NCI-H1105 (cell line): ENCODE data around the gene COMMD8.
A peak's percentile ranks its signal among the peaks of the same experiment; 100 is the strongest.

ENCODE experiments used
- DNase-seq: peaks from one replicate; lab custom pipeline; 2025; lab: John Stamatoyannopoulos, UW

Gene COMMD8

DNA sequence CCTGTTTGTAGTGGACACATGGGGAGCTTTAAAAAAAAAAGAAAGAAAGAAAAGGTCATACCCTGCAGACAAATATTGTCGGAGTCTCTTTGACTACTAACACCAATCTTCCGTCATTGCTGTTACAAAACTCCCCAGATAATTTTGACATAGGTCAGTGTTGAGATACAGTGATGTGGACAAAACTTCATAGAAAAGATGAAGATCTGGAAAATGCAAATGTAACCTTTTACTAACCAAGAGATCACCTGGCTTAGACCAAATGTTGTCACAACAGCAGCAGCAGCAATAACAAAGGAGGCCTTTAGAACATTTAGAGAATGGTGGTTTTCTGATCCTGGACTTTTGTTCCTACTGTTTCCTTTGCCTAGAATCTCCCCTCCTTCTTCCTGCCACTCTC, 8.1 kb upstream of the COMMD8 start:
- no peak for DNase-seq

DNA sequence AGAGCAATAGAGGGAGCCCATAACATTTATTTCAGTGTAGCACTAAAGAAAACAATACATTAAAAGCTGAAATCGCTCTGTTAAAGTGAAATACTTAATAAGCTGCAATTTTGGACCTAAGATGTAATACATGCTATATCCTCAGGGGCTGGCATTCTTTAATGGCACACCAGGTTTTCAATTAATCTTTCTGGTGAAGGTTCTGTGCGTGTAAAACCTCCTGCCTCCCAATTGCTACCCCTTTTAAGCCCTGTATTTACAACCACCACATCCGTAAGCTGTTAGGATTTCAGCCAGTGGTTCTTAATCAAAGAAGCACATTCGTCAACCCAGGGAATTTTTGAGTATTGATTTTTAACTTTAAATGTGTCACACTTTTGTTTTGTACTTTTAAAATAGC, 7.6 kb upstream of the COMMD8 start:
- no peak for DNase-seq

DNA sequence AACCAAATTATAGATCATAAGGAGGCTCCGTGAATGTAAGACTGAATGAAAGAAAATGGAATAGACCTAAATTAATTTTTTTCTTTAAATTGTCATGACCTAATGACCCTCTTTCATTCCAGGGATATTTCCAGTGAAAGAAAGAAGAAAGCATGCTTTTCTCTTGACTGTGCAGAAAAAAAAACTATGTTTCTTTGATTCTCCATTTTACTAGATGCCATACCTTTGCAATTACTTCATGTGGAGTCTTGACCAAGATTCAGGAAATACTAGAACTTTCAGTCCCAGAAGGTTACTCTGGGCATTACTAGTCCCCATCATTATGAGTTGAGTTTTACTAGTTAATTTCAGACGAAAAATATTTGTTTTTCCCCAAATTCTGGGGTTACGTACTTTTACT, 6.4 kb upstream of the COMMD8 start:
- DNase-seq, result no peak

DNA sequence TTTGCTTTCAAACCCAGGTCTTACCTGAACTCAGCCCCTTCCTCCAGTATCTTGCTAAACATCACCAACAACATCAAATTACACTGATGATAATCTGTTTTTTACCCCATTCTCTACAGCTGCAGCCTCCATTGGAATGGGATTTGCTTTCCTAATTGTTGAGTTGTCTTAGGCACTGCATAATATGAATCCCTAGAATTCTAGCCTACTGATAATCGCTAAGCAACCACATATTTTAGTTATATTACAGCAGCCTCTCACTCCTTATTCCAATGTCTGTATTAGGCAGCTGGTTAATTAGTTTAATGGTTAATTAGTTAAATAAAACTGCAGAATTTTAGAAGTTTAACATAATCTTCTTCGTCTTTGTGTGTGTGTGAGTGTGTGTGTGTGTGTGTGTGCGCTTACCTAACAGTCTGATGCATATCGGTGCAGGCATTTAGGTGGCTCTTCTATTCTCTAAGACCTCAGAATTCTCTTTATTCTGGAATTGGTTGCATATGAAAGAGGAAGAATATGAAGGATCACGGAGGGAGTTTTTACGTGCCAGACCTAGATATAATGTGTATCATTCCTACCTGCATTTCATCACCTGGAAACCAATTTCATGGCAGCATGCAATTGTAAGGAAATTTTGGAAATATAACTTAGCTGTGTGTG, 5.3 kb upstream of the COMMD8 start:
- DNase-seq, result no peak

DNA sequence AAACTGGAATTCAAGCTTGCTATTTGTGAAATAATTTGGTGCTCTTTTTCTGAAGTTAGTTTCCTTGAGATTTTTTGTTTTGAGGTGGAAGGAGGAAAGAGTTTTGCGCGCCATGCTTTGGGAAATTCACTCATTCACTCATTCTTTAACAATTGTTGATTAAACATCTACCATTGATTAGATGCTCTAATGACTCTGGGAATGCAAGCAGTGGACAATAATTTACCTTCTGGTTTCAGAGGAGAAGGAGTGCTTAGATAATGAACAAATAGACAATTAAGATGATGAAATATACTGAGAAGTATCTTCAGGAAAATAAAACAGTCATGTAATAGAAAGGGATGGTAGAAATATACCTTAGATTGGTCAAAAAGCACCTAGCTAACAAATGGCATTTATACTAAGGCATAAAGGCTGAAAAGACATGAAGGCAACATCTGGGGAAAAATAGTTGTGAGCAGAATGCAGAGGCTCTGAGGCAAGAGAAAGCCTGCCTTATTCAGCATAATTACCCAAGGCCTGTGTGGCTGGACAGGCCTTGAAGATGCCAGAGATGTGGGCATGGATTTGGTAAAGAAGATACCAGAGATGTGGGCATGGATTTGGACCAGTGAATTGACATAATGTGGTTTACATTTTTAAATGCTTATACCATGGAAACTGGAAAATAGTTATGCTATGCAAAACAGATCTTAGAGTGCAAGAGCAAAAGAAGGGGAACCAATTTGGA, 2.7 kb upstream of the COMMD8 start:
- no peak for DNase-seq

DNA sequence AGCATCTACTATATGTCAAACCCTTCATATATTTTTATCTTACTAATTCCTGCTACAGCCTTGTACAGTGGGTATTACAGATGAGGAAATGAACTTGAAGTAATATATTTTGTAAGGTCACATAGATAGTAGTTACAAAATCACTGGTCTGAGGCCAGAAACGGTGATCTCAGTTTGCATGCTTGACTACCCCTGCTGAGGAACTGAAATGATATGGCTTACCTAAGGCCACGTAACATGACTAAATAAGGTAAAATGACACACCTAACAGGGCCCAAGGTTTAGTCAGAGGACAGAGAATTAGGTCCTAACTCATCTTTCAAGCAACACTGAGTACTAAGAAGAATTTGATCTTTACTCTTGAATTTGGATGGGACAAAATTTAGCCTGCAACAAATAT, 1.5 kb upstream of the COMMD8 start:
- no peak for DNase-seq

DNA sequence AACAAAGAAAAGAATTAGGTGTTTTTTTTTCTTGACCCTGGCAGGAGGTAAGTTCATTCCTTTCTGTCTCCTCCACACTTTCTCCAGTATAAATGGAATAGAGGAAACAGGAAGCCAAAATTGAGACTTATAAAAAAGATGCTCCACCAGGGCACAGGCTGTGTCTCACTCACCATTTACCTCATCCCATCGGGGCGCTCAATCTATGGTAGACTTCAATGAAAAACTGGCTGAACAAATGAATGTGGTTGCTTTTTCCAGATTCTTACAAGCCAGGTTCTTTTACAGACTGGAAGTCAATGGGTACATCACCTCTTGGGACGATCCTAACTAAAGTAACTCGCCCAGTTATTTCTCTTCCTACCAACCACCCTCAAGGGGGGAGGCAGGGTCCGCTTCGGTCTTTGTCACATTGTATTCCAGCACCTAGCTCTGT, 685 bp downstream of the COMMD8 start:
- DNase-seq, result peak; percentile 16

DNA sequence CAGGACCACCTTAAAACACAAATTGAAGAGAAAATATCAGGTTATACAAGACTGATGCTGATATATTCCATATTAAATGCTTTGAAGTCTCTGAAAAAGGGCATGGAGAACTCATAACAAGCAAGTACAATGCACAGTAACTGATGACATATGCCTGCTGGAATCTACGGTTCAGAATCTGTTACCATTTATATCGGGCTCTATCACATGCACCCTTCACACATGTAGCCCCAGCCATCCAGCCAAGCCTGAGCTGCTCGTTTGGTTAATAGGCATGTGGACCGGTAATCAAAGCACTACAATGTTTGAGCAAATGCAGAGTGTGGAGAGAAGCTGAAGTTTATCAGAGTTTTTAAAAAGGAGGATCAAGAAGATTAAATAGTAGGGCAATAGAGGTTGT, 11.8 kb downstream of the COMMD8 start:
- no peak for DNase-seq

DNA sequence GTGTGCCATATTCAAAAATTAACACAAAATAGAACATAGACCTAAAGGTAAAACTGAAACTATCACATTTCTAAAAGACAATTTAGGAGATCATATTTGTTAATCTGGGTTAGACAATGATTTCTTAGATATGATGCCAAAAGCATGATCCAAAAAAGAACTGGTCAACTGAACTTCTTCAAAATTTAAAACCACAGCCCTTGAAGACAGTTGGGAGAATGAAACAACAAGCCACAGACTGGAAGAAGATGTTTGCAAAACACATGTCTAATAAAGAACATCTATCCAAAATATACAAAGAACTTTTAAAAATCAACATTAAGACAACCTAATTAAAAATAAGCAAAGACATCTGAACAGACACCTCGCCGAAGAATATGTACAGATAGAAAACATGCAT, 19.5 kb downstream of the COMMD8 start:
- no peak for DNase-seq

DNA sequence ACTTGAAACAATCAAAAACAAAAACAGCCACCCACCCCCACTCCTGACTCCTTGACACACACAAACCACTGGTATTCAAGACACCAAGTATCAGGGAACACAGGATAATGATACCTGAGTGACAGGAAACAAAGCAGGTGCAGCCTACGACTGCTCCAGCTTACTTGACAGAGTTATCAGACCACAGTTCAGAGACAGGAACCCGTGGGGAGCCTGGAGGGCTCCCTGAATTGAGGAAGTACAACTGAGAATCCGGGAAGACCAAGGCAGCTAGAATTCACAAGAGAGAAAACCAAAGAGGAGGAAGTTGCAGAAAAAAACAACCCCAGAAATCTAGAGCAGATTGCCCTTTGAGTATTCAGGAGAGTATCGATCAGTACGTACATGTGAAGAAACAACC, 20.5 kb downstream of the COMMD8 start:
- DNase-seq, result no peak

DNA sequence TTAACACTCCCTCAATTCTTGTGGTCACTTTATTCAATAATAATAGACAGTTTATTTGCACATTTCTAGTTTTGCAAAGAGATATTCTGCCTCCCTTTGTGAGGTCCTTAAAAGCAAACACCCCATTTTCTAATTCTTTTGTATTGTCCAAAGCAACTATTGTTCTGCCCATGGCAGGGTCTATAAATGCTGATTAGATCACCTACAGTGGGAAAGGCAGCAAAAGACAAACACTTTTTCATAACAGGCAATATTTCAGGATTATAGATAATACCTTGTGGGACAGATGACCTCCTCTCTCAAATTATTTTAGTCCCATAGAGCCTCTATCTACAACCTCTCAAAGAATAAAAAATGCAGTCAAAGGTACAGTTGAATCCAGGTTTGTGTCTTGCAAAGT, 28.6 kb downstream of the COMMD8 start:
- no peak for DNase-seq

DNA sequence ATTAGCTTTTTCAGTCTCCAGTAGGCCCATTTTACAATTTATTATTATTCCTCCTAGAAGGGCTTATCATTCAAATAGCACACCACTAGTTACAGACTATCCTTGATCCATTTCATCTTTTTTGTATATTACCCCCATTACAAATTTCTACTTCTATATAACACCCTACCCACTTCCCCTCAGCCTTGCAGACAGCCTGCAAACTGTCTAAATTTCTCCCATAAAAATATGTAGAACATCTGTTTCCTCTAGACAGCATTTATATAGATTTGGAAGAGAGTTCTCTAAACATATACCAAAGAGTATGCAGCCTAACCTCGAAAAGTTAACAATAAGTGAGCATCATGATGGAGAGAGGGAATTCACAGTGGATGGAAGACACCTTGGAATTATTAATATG, 30.8 kb downstream of the COMMD8 start:
- DNase-seq, result no peak

DNA sequence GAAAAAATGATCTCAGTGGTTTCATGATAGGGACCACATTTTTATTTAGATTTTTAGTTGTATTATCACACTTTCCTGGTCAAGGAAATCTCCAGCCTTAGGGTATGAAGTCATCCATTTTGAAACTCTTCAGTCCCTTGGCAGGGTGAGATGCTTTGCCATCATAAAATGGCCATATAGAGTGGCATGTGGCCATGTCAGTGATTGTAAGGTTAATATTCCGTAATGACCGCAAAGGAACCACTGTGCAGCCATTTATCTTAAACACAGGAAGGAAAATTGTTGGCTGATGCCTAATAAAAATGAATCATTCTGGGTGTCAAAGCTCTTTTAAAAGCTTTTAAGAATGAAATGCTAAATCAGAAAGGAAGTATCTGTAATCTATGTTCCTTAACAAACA, 35.6 kb downstream of the COMMD8 start:
- no peak for DNase-seq

DNA sequence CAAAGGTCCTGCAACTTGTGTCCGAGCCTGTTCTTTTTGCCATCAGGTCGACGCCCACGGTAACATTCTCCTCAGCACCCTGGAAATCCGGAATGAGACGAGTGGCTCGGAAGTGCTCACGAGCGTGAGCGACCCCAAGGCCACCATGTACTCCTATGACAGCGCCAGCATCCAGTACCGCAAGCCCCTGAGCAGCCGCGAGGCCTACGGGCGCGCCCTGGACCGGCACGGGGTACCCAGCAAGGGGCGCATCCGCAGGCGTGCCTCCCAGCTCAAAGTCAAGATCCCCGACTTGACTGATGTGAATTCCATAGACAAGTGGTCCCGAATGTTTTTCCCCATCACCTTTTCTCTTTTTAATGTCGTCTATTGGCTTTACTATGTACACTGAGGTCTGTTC, 37.9 kb downstream of the COMMD8 start:
- DNase-seq, result no peak

DNA sequence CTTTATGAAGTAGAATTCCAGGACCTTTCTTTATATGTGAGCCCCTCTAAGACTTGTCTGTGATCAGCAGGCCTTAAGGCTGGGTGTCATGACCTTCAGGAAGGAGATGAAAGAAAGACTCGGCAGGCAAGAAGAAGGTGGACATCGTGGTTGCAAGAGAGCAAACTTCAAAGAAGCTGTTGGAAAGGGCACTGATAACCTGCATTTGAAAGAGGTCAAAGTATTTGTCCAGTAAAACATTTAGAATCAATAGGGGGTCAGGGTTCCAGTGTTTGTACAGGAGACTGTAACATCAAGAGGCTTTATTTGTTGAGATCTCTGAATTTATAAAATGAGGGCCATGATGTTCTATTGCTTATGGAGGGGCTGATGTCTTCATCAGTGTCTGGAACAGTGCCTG, 44.2 kb downstream of the COMMD8 start:
- no peak for DNase-seq

DNA sequence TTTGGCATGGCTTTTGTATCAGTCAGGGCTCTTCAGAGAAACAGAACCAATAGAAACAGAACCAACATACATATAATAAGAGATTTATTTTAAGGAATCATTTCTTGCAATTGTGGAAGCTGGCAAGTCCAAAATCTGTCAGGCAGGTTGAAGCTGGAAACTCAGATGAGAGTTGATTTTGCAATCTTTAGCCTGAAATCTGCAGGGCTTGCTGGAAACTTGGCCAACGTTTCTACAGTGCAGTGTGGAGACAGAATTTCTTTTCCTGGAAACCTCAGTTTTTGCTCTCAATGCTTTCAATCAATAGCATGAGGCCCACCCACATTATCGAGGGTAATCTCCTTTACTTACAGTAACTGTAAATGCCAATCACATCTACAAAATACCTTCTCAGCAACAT, 45.4 kb downstream of the COMMD8 start:
- no peak for DNase-seq

DNA sequence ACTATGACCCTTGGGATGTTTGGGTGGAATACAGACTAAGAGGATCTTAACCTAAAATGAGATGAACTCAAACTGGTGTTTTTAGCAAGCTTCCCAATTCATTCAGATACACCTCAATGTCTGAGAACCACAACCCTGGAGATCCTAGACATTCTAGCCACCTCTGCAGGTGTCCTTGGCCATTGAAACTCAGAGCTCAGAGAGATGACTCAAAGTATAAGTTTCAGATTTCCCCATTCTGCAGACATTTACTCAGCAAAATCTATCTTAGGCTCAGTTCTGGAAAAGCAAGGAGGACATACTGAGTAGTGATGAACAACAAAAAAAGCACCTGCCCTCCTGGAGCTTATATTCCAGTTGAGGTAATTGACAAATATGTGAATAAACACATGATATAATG, 47.8 kb downstream of the COMMD8 start:
- no peak for DNase-seq

DNA sequence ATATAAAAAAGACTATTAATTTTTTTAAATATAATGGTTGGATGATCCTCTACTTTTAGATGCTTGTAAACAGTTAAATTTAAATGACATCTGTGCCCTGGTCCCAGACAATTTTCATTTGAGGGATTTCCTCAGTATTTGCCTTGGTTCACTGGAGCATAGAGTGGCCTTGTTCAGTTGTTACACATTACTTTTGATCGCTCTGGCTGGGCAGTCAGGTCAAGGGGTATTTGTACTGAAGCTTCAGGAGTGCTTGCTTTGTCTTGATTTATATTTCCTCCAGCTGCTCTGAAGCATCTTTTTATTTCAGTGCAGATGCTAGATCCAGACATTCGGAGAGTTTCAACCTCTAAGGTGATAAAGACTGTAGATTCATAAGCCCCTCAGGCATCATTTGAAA, 50.0 kb downstream of the COMMD8 start:
- no peak for DNase-seq

DNA sequence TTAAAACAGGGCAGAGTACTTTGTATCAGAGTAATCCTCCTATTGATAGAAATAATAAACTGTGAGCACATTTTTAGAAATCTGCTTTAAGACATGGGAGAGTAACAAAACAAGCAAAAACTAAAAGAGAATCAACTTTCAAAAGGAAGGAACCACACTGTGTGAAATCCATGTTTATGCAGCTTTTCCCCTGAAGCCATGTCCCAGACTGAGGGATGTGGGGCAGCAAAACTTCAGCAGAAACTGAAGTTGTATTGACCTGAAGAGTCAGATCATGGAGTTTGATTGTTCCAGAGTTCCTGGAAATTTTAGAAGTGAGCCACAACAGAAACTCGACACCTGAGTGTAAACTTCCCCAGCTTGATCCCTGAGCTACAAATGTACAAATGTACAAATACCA, 53.2 kb downstream of the COMMD8 start:
- no peak for DNase-seq

DNA sequence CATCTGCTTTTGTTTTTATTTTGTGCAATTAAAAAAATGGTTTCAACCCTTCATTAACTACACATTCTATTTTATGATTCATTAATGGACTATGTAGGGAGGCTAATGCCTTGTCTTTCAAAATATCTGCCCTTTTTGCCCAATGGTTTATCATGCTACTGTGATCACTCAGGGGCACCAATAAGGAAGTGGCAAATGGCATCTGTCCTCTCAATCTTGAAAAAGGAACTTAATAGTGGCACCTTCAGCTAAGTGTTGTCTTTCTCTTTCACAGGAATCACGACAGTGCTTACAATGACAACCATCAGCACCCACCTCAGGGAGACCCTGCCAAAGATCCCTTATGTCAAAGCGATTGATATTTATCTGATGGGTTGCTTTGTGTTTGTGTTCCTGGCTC, 57.1 kb downstream of the COMMD8 start:
- DNase-seq, result no peak
